Caco-2 (cell line): ENCODE results near the gene WNK1. TPM values are rescaled to one million over a fixed set of nuclear protein-coding genes. Genes with fewer than 3 reads are reported as not detected.

Source experiments
- BruUV-seq: library from RNA; stranded (reverse); fragments of 400-500 nt; replicated peaks from 2 replicates; lab custom pipeline; 2021; lab: Mats Ljungman, UMichigan
- CTCF ChIA-PET: fragments of 300-600 bp; sonication (Branson Sonifier 250); formaldehyde crosslinking; loops from one replicate; lab custom pipeline; 2022; ENCODE audit warnings: antibody characterized with exemption; lab: Charles Lee
- POLR2A ChIA-PET: fragments of 300-600 bp; sonication (Branson Sonifier 250); formaldehyde crosslinking; loops from one replicate; lab custom pipeline; 2022; ENCODE audit warnings: antibody characterized with exemption; lab: Charles Lee
- DNase-seq, 2 experiments: peaks; one replicate each; pipeline versions ENCODE4 v3.0.0 to v3.0.0-alpha.2; 2020 to 2022
- H3K27me3 ChIP-seq: replicated peaks from 2 replicates; pipeline ENCODE4 v1.6.0; 2011; ENCODE audit warnings: low read length; ENCODE audit not compliant: control insufficient read depth, insufficient read depth
- H3K36me3 ChIP-seq: 2 replicates; pipeline ENCODE4 v1.5.1; 2011; ENCODE audit warnings: low read length; ENCODE audit not compliant: control insufficient read depth, insufficient read depth
- H3K4me1 ChIP-seq: fragments of 250-450 bp; sonication (Bioruptor Pico); 2 replicates; pipeline ENCODE4 v1.5.1; 2020; ENCODE audit warnings: mild to moderate bottlenecking
- H3K4me3 ChIP-seq: 2 replicates; pipeline ENCODE4 v1.5.1; 2011; ENCODE audit warnings: low read depth, mild to moderate bottlenecking, control low read depth, low read length
- H3K9me3 ChIP-seq: fragments of 250-450 bp; sonication (Bioruptor Pico); 2 replicates; pipeline ENCODE4 v1.5.1; 2020; ENCODE audit warnings: mild to moderate bottlenecking, moderate library complexity
- H3K27ac Mint-ChIP-seq: one replicate; pipeline ENCODE4 v1.8.0; 2022; ENCODE audit warnings: mixed read lengths; ENCODE audit not compliant: unreplicated experiment
- H3K27me3 Mint-ChIP-seq: one replicate; pipeline ENCODE4 v1.8.0; 2022; ENCODE audit warnings: mixed read lengths; ENCODE audit not compliant: insufficient read depth, unreplicated experiment
- H3K36me3 Mint-ChIP-seq: one replicate; pipeline ENCODE4 v1.8.0; 2022; ENCODE audit warnings: mild to moderate bottlenecking, mixed read lengths; ENCODE audit not compliant: insufficient read depth, unreplicated experiment
- H3K4me1 Mint-ChIP-seq: one replicate; pipeline ENCODE4 v1.8.0; 2022; ENCODE audit warnings: low read depth, mixed read lengths; ENCODE audit not compliant: unreplicated experiment
- H3K4me3 Mint-ChIP-seq: one replicate; pipeline ENCODE4 v1.8.0; 2022; ENCODE audit warnings: mild to moderate bottlenecking, moderate library complexity, mixed read lengths; ENCODE audit not compliant: unreplicated experiment
- H3K9me3 Mint-ChIP-seq: one replicate; pipeline ENCODE4 v1.8.0; 2022; ENCODE audit warnings: mixed read lengths; ENCODE audit not compliant: unreplicated experiment
- intact Hi-C: fragments of 100-400 bp; cut with micrococcal nuclease; formaldehyde crosslinking; loops from one replicate; pipeline ENCODE4 v1.10.0; 2022; ENCODE audit not compliant: unreplicated experiment
- total RNA-seq: library from RNA; stranded (reverse); gene quantifications from 2 replicates; pipeline ENCODE4 v1.2.3, GENCODE V29; 2022
- TF ChIP-seq, protein P1 (sequence below), 2 experiments: fragments of 200-600 bp in 1 of 2; IDR thresholded peaks; 1 replicate in 1 of 2; 2 replicates in 1 of 2; pipeline versions ENCODE4 v1.5.1 to v1.8.0; 2011 to 2022; ENCODE audit warnings: antibody characterized with exemption in 1 of 2, control low read depth in 1 of 2, inconsistent platforms in 1 of 2, low read depth in 1 of 2, low read length in 1 of 2, mild to moderate bottlenecking in 1 of 2, moderate library complexity in 1 of 2; ENCODE audit not compliant: insufficient read depth in 1 of 2, severe bottlenecking in 1 of 2, unreplicated experiment in 1 of 2

Gene WNK1
- total RNA-seq, 1 experiment from 2014 or later, result 224 TPM

DNA sequence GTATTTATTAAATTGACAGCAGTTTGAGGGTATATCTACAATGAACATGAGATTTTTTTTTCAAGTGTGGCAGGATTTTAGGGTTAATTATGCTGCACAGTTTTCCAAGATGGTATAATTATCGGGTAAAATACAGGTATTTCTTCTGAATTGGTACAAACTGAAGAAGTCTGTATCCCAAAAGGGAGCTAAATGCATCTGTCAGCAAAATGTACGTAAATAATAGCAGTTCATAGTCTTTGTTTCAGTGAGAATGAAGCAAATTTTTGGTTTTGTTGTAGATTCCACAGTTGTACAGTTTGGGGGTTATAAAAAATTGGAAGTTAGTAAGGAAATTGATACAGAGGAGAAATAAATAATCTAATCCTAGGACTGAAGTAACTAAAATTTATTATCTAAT lies 133.8 kb downstream of the WNK1 start:
- no peak for DNase-seq
- H3K36me3 ChIP-seq, result peaks cover 10% of the 10 kb centered on the region
- no peaks in the 10 kb centered on the region for H3K4me1 ChIP-seq
- intact Hi-C loops, result no loop called here
- H3K9me3 ChIP-seq, result no peaks in the 10 kb centered on the region
- Mint-ChIP-seq H3K4me3 (no peak overlapping the region), H3K36me3 (peaks cover 92% of the 10 kb centered on the region), H3K9me3 (no peaks in the 10 kb centered on the region), H3K27ac (no peak overlapping the region), H3K27me3 (no peaks in the 10 kb centered on the region), H3K4me1 (no peaks in the 10 kb centered on the region)
- no TSS peak for BruUV-seq
- TF ChIP-seq, protein P1, sequence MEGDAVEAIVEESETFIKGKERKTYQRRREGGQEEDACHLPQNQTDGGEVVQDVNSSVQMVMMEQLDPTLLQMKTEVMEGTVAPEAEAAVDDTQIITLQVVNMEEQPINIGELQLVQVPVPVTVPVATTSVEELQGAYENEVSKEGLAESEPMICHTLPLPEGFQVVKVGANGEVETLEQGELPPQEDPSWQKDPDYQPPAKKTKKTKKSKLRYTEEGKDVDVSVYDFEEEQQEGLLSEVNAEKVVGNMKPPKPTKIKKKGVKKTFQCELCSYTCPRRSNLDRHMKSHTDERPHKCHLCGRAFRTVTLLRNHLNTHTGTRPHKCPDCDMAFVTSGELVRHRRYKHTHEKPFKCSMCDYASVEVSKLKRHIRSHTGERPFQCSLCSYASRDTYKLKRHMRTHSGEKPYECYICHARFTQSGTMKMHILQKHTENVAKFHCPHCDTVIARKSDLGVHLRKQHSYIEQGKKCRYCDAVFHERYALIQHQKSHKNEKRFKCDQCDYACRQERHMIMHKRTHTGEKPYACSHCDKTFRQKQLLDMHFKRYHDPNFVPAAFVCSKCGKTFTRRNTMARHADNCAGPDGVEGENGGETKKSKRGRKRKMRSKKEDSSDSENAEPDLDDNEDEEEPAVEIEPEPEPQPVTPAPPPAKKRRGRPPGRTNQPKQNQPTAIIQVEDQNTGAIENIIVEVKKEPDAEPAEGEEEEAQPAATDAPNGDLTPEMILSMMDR (IDR thresholded peaks at IDR 0.05; ENCODE audit: insufficient read depth in 1 of 2, low read depth in 1 of 2, low read length in 1 of 2, severe bottlenecking in 1 of 2, unreplicated experiment in 1 of 2), result no peak
- CTCF ChIA-PET, result no interaction called here
- POLR2A ChIA-PET, result no interaction called here
- no peaks in the 10 kb centered on the region for H3K27me3 ChIP-seq
- no peak overlapping the region for H3K4me3 ChIP-seq

DNA sequence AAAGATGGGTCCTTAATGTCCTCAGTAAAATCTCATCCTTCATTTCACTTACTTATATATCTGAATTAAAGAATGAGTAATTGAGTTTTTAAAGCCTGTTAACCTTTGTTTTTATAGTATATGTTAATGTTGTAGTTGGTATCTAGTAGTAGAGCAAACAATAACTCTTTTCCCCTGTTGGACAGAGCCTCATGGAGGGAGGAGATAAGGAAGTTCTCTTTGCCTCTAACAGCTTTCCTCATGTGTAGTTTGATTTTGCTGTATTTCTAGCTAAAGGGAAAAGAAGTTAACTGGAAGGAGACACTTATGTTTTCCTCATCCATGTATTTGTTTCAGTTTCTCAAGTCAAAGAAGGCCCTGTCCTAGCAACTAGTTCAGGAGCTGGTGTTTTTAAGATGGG lies 141.8 kb downstream of the WNK1 start:
- Mint-ChIP-seq H3K9me3 (no peaks in the 10 kb centered on the region), H3K36me3 (peaks cover 84% of the 10 kb centered on the region), H3K27me3 (no peaks in the 10 kb centered on the region), H3K27ac (no peak overlapping the region), H3K4me1 (no peaks in the 10 kb centered on the region), H3K4me3 (no peak overlapping the region)
- ChIA-PET POLR2A (no interaction called here), CTCF (no interaction called here)
- BruUV-seq, result no TSS peak
- Histone ChIP-seq H3K4me1 (no peaks in the 10 kb centered on the region), H3K27me3 (no peaks in the 10 kb centered on the region), H3K36me3 (peaks cover 4% of the 10 kb centered on the region), H3K9me3 (no peaks in the 10 kb centered on the region), H3K4me3 (no peak overlapping the region)
- intact Hi-C loops, result no loop called here
- TF ChIP-seq, protein P1 (IDR thresholded peaks at IDR 0.05; ENCODE audit: insufficient read depth in 1 of 2, low read depth in 1 of 2, low read length in 1 of 2, severe bottlenecking in 1 of 2, unreplicated experiment in 1 of 2), result no peak
- no peak for DNase-seq

DNA sequence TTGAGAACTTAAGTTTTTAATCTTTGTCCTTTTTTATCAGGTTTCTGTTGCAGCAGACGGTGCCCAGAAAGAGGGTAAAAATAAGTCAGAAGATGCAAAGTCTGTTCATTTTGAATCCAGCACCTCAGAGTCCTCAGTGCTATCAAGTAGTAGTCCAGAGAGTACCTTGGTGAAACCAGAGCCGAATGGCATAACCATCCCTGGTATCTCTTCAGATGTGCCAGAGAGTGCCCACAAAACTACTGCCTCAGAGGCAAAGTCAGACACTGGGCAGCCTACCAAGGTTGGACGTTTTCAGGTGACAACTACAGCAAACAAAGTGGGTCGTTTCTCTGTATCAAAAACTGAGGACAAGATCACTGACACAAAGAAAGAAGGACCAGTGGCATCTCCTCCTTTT lies 143.7 kb downstream of the WNK1 start:
- Mint-ChIP-seq H3K4me3 (no peak overlapping the region), H3K27me3 (no peaks in the 10 kb centered on the region), H3K36me3 (peaks cover 88% of the 10 kb centered on the region), H3K27ac (no peak overlapping the region), H3K9me3 (no peaks in the 10 kb centered on the region), H3K4me1 (no peaks in the 10 kb centered on the region)
- intact Hi-C loops, result no loop called here
- ChIA-PET POLR2A (interaction anchor here (0.7 kb wide), 1 partner anchor 53 kb away, joined by 12 read pairs; no protein-coding TSS in a partner anchor), CTCF (no interaction called here)
- no peaks in the 10 kb centered on the region for H3K27me3 ChIP-seq
- peaks cover 4% of the 10 kb centered on the region for H3K36me3 ChIP-seq
- TF ChIP-seq, protein P1 (IDR thresholded peaks at IDR 0.05; ENCODE audit: insufficient read depth in 1 of 2, low read depth in 1 of 2, low read length in 1 of 2, severe bottlenecking in 1 of 2, unreplicated experiment in 1 of 2), result no peak
- H3K4me3 ChIP-seq, result no peak overlapping the region
- H3K9me3 ChIP-seq, result no peaks in the 10 kb centered on the region
- no peak for DNase-seq
- H3K4me1 ChIP-seq, result no peaks in the 10 kb centered on the region
- no TSS peak for BruUV-seq
